Measurements from ENCODE around the gene DOCK7. TPM values are rescaled to one million over a fixed set of nuclear protein-coding genes. Genes with fewer than 3 reads are reported as not detected.
"Not testable (repeated sequence)": the region's sequence is repeated elsewhere in the genome, so short reads cannot be mapped to it uniquely, and the experiment has no call there.

The DOCK7 gene
- polyA plus RNA-seq, 5 donors = 35.7 to 51.7 (median 47.1) TPM

DNA sequence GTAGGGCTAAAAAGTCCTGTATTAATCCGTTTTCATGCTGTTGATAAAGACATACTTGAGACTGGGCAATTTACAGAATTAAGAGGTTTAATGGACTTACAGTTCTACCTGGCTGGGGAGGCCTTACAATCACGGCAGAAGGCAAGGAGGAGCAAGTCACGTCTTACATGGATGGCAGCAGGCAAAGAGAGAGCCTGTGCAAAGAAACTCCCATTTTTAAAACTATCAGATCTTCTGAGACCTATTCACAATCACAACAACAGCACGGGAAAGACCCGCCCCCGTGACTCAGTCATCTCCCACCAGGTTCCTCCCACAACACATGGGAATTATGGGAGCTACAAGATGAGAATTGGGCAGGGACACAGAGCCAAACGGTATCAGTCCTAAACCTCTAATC, 6.3 kb upstream of the DOCK7 start:
- DNase-seq = not testable (repeated sequence)

DNA sequence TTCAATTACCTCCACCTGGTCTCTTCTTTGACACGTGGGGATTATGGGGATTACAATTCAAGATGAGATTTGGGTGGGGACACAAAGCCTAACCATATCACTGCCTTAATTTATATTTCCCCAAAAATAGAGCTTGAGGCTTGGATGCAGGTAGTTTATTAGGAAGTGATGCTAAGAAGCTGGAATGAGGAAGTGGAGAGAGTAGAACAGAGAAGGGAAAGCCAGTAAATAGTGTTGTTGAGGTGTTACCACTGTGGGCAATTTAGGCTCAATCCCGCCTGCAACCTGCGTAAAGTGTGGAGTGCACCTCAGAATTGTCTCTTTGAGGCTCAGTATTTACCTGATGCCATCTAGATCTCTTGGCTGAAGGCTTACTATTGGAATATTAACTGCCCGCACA, 4.9 kb upstream of the DOCK7 start:
- no peak for DNase-seq

DNA sequence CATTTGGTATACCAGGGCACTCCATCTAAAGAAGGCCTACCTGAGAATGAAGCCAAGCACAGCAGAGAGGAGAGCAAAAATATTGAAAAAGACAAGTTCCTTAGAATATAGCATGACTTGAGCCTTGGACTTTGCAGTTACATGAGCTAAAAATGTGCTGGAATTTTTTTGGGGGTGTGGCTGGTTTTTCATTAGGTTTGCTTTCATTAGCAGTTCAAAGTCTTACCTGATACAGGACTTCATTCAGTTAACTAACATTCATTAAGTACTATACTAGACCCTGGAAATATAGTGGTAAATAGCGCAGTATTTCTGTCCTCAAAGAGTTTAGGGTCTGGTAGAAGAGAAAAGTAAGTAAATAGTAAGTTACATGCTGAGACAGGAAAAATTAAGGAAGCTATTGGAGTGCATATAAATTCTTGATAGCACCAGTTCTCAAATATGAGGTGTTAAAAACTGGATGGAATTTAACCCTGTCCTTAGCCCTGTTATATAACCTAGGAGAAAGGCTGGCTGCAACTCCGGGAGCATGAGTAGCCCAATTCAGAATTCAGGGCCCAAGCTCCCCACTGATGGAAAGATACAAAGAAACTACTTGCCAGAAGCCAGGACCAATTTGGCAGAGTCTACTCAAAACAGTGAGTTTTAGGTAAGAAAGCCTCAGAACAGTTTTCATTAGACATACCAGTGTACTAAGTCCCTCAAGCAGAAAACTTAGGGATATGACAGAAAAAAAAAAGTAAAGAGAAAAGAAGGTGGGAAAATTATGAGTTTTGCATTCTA, 3.1 kb upstream of the DOCK7 start:
- DNase-seq = no peak

DNA sequence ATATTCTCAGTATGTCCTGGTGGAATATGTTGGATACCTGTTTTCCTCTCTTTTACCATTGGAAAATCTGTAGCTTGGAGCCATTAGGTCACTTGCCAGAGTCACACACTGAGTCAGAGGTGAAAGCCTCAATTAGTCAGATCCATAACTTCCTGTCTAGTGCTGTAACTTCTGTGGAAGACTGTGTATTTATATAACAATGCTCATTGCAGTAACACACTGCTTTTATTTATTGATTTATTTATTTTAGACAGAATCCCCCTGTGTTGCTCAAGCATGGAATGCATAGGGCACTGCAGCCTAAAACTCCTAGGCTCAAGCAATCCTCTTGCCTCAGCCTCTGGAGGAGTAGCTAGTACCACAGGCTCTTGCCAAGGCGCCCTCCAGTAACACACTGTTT, 1.3 kb upstream of the DOCK7 start:
- DNase-seq = no peak

DNA sequence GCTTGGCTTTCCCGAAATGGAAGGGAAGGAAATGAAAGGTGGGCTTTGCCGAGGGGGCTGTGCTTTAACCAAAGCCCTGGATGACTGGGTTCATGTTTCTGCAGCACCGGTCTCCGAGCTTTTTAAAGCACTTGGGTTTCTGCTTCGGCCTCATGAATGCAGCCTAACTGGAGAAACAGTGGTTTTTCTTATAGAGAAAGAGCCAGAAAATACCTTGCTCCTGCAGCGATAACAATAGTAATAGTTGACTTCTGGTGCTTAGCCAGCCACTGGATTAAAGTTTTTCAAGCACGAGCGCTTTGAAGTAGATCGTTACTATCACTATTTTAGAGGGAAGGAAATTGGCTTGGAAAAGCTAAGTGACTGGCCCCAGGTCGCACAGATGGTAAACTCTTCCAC, 500 bp upstream of the DOCK7 start:
- DNase-seq = no peak

DNA sequence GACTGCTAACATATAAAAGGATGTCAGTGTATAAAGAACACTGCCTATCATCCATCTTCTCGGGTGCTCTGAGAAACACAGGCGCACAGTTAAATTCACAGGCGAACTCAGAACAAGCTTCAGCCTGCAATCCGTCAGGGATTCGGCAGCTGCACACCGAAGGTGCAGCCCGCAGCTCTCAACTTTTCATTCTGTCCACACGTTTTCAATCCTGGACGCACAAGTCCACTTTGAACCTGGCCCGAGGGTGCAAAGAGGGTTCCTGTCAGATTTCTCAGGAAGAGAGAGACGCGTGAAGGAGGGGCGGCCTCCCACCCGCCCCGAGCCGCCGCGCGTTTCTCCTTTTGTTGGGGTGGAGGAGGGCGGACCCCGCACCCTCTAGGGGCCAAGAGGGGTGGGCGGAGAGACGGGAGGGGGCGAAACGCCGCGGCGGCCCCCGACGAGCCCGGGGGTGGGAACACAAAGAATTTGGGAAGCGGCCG, 724 bp downstream of the DOCK7 start:
- peak; percentile 46 to 47 for DNase-seq

DNA sequence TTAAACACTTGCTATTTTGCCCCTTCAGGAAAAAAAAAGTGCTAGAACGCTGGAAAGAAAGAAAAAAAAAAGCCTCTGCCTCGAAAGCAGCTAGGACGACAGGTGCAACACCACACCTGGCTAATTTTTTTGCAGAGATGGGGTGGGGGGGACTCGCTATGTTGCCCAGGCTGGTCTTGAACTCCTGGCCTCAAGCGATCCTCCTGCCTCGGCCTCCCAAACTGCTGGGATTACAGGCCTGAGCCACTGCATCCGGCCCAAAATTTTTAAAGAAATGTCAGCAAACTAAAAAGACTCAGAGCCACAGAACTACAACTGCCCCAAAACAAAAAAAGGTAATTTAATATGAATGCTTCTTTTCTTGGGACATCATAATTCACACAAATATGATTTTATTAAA, 1.4 kb downstream of the DOCK7 start:
- no peak for DNase-seq

DNA sequence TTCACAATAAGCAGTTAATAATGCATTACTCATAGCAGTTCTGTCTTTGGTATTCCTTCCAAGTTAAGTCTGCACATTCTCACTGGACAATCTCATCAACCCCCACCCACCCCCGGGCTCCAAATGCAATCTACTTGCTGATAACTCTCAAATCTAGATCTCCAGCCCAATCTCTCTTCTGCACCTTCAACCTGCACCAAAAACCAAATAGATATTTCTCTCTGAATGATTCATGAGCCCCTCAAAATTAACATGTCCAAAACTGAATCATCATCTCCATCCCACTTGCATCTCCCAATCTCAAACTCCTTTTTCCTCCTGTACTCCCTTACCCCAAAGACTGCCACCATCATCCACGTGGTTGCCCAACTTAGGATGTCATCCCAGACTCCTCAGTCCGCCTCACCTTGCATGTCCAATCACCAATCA, 2.7 kb downstream of the DOCK7 start:
- no peak for DNase-seq

DNA sequence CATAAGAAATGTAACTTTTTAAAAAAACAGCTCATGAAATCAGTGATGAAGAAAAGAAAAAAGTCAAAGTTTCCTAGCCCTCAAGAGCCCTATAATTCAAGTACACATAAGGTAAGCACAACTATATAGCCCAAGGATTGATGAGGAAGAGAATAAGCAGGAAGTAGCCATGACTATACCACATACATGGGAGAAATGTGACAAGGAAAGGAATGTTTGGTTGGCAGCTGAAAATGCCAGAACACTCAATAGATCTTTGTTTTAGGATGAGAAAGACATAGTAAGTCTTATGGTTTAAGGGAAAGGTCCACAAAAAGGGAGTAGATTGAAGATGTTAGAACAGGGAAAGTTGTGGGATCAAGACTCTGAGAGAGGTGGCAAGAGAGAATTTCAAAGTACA, 5.7 kb downstream of the DOCK7 start:
- DNase-seq = no peak

DNA sequence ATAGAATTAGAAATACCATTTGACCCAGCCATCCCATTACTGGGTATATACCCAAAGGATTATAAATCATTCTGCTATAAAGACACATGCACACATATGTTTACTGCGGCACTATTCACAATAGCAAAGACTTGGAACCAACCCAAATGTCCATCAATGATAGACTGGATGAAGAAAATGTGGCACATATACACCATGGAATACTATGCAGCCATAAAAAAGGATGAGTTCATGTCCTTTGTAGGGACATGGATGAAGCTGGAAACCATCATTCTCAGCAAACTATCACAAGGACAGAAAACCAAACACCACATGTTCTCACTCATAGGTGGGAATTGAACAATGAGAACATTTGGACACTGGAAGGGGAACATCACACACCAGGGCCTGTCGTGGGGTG, 7.2 kb downstream of the DOCK7 start:
- not testable (repeated sequence) for DNase-seq

DNA sequence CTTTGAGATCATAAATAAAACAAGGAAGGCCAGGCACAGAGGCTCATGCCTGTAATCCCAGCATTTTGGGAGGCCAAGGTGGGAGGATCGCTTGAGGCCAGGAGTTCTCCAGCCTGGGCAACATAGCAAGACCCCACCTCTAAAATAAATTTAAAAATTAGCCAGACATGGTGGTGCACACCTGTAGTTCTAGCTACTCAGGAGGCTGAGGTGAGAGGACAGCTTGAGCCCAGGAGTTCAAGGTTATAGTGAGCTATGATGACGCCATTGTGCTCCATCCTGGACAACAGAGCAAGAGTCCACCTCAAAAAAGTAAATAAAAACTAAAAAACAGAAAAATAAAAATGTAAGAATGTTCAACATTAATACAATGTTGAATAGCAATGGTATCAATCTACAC, 10.4 kb downstream of the DOCK7 start:
- DNase-seq = not testable (repeated sequence)

DNA sequence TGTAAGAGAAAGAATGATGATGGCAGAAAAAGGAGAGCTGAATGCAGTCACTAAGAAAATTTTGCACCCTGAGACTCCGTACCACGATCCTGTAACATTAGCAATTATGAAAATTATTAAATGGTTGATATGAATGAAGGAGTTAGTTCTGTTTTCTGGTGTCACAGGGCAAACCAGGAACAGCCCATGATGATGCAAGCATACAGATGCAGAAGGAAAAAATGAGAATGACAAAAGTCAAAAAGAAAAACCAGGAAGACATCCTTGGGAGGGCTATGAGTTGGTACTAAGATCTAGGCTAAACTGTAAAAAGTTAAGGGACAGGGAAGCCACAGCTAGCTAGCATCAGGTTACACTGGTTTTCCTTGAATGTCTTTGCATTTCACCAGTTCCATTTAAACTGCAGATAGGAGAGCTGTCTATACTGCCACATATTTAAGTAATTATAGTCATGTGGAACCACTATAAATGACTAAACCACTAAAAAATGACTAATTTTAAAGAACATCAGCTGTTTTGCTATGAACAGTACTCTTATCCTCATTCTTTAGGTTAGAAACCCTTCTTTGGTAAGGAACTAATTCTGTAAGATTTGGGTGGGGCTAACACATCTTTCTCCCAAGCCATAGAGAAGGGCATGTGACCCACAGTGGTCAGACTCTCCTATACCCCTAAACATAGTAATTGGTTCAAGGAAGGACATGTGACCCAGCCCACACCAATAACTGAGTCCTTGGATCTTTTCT, 11.4 kb downstream of the DOCK7 start:
- no peak for DNase-seq

DNA sequence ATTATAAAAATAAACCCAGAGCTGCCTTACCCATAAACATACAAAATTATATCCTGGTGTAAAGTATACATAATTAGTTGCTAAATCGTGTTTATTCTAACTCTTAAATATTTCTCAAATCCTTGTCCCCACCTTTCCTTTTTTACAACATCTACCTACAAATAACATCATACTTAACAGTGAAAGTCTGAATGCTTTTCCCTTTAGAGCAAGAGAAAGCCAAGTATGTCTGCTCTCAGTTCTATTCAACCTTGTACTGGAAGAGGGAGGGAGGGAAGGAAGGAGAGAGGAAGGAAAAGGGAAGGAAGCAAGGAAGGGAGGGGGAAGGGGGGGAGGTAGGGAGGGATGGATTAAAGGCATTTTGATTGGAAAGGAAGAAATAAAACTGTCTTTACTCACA, 14.6 kb downstream of the DOCK7 start:
- DNase-seq = no peak

DNA sequence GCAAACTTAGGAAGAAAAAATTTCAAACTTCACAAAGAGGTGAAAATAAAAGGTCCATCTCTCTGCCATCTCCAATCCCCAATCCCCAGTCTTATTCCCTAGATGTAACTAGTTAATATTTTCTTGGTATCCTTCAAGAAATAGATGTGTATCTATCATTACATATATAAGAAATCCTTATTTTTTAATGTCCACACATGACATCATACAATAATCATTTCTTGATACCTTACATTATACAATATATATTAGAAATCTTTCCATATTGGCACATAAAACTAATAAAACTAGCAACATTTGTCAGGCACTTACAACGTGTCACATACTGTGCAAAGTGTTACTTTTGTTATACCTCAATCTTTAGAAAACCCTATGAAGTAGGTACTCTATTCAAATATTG, 16.2 kb downstream of the DOCK7 start:
- DNase-seq = no peak

DNA sequence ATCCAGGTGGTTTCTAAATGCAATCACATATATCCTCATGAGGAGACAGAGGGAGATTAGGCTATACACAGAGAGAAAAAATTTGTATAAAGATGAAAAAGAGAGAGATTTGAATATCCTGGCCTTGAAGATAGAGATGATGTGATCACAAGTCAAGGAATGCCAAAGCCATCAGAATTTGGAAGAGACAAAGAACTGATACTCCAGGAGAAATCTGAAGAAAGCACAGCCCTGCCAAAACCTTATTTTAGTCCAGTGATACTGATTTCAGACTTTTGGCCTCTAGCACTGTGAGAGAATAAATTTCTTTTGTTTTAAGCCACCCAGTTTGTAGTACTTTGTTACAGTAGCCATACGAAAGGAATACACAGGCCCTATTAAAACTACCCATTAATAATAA, 33.4 kb downstream of the DOCK7 start:
- no peak for DNase-seq

DNA sequence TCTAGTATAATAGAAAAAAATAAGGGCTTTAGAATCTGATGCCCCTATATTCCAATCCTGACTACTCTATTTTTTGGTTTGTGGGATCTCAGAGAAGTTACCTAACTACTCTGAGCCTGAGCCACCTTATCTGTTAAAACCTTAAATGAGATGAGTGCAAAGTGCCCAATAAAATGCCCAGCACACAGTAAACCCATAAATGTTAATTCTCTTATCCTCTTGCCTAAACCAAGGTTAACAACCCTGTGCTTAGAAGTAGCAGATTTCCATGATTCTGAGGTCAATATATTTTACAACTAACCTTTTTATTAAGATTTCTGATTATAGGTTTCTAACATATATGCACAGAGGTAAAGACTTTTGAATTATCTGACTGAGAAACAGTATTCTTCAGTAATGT, 35.8 kb downstream of the DOCK7 start:
- DNase-seq = no peak

DNA sequence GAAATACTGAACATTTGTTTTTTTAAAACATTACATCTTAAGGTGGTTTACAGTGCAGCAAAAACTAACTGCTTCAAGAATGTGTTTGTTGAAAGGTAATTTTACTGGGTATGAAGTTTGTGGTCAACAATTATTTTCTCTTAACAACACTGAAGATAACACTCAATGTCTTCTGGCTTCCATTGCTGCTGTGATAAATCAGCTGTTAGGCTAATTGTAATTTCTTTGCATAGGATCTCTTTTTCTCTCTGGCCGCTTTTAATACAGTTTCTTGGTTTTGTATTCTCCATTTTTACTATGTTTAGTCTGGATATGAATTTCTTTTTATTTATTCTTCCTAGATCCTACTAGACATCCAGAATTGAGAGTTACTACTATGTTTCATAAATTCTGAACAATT, 44.9 kb downstream of the DOCK7 start:
- DNase-seq = no peak

DNA sequence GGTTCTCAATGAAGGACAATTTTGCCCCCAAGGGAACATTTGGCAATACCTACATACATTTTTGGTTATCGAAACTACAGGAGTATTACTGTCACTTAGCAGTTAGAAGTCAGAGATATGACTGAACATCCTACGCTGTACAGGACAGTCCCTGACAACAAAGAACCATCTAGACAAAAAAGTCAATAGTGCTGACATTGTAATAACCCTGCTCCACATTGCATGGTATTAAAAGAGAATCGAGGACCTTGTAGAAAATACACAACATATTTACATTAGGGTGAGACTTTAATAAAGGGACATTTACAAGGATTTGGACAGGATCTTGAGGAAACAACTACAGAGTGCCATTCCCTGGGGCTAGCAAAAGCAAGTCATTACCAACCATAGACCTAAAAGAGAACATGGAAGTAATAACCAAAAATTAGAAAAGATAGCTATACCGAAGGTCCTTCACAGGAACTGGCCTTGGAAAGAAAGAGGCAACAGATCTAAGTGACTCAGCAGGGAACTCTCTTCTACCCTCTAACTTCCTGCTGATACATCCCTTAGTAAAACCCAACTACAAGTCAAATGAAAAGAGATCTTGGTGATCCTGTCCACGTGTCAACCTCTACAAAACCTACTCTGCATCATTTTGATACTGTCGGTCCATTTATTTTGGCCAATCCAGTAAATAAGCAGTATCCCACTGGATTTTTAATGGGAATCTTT, 50.6 kb downstream of the DOCK7 start:
- no peak for DNase-seq

DNA sequence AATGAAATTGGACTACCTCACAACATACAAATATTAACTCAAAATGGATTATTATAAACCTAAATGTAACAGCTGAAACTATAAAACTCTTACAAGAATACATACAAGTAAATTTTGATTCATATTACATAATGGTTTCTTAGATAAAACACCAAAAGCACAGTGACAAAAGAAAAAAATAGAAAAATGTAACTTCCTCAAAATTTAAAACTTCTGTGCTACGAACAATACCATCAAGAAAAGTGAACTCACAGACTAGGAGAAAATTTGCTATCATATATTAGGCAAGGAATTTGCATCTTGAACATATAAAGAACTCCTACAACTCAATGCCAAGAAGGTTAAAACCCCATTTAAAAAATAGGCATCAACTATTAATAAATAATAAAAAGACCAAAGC, 59.7 kb downstream of the DOCK7 start:
- DNase-seq = no peak

DNA sequence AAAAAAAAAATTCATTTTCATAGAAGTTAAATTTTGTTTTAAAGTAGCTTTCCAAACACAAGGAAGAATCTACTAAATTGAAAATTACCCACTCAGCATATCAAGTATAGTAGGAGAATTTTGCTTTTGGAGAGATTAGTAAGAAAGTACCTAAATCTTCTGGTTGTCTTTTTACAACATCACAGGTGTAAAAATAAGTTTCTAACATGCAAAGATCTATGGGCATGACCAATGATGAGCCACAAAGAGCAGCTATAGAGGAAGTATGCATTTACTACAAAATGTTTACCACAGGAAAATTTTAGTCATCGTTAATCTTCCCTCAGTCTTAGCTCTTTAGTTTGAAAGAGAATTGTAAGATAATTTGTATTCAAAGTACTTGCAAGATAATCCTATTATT, 62.8 kb downstream of the DOCK7 start:
- no peak for DNase-seq

DNA sequence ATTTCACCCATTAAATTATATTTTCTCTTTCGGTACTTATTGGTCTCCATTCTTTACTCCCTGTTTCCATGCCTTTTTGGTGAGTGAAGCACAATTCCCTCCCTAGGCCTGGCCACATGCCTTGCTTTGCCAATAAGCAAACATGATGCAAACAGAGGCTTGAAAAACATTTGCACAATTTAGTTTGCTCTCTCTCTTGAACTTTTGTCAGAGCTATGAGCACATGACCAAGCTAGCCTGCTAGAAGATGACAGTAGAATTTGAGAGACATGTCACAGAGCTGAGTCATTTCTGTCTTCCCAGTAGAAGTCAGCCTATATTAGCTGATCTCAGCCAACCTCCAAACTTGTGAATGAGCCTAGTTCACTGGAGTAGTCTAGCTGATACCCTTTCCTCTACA, 66.3 kb downstream of the DOCK7 start:
- peak in 1 of 2 donors; percentile 2 for DNase-seq

DNA sequence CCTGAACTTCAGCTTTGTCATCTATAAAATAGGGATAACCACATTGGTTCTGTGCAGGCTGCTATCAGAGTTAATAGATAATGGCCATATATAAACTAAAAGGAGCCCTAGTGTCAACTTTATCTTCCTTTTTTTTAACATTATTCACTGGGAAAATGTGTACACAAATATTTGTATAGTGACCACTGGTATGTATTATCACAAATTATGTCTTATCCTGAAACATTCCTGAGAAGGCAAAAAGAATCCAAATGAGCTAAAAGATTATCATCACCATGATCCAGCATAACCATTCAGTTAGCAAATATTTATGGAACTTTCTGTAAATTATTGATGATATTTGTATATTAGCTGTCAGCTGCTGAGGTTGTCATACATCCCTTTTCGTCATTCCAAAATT, 74.3 kb downstream of the DOCK7 start:
- DNase-seq = no peak

DNA sequence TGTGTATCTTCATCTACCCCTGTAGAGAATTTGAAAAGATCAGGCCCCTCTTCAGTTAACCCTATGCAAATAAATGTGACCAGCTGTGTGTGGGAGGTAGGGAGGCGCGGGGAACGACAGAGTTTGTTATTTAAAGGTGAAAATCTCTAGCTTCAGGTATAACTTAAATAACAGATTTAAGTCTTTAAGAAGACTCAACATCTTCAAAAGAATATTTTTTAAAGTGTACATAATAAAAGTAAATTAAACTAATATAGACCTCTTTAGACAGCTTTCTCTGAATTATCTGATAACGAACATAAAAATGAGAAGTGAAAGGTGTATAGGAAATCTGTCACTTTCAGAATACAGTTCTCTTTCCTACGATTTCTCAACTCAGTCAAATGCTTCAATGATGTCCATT, 74.9 kb downstream of the DOCK7 start:
- DNase-seq = no peak

All from right lung (tissue), 5 donors.